Measurements from ENCODE around the gene MBTD1.

DNA sequence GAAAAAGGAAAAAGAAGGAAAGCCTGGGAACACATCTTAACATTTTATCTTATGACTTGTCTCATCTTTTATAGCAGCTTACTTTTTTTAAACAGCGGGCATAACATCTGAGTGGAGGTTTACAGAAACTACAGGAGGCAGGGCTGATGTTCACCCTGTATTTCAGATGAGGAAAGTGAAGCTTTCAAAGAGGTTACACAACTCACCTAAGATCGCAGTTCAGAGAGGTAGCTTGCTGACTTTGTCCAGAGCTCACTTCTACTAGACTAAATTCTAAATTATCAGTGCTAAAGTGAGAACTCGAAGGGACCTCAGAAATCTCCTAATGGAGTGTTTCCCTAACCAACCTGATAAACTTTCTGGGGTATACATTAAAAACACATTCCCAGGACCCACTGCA lies 3.7 kb downstream of the MBTD1 start:
- TF ChIP-seq, protein P1, sequence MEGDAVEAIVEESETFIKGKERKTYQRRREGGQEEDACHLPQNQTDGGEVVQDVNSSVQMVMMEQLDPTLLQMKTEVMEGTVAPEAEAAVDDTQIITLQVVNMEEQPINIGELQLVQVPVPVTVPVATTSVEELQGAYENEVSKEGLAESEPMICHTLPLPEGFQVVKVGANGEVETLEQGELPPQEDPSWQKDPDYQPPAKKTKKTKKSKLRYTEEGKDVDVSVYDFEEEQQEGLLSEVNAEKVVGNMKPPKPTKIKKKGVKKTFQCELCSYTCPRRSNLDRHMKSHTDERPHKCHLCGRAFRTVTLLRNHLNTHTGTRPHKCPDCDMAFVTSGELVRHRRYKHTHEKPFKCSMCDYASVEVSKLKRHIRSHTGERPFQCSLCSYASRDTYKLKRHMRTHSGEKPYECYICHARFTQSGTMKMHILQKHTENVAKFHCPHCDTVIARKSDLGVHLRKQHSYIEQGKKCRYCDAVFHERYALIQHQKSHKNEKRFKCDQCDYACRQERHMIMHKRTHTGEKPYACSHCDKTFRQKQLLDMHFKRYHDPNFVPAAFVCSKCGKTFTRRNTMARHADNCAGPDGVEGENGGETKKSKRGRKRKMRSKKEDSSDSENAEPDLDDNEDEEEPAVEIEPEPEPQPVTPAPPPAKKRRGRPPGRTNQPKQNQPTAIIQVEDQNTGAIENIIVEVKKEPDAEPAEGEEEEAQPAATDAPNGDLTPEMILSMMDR (IDR thresholded peaks at IDR 0.05) = no peak
- TF ChIP-seq POLR2A (IDR thresholded peaks at IDR 0.05; ENCODE audit: low read length) = no peak
- TF ChIP-seq EP300 (IDR thresholded peaks at IDR 0.05) = no peak
- TF ChIP-seq RNF2 (IDR thresholded peaks at IDR 0.05; ENCODE audit: borderline replicate concordance, low read depth) = no peak
- TF ChIP-seq CBX2 (IDR thresholded peaks at IDR 0.05; ENCODE audit: borderline replicate concordance, low read depth) = no peak
- no peak for TF ChIP-seq POLR2AphosphoS2 (conservative IDR thresholded peaks at IDR 0.05; ENCODE audit: low read length)
- TF ChIP-seq USF2 (IDR thresholded peaks at IDR 0.05) = no peak
